DMS114 treated with DMSO at 0.1 percent for 48 hours (cell line): ENCODE results near the gene CLIP1.
"Not testable (repeated sequence)": the region's sequence is repeated elsewhere in the genome, so short reads cannot be mapped to it uniquely, and the experiment has no call there.

Source experiments
- DNase-seq: peaks from one replicate; lab custom pipeline; 2025; ENCODE audit not compliant: unreplicated experiment; lab: John Stamatoyannopoulos, UW

CLIP1 gene

DNA sequence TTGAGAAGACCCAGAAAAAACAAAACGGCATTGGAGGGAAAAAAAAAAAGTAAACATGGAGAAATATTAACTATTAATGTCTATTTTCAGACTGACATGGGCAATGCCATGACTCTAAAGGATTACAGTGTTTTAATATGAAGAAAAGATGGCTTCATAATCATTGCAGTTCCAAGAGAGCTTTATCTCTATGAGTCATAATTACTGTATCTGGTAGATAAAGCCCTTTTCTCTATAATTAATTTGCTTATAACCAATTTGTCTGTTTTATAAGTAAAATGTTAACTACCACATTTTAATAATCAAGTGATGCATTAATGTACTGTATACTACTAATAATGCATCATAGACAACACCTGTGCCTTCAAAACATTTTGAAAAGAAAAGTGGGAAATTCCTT is 59.7 kb downstream of the CLIP1 start:
- no peak for DNase-seq

DNA sequence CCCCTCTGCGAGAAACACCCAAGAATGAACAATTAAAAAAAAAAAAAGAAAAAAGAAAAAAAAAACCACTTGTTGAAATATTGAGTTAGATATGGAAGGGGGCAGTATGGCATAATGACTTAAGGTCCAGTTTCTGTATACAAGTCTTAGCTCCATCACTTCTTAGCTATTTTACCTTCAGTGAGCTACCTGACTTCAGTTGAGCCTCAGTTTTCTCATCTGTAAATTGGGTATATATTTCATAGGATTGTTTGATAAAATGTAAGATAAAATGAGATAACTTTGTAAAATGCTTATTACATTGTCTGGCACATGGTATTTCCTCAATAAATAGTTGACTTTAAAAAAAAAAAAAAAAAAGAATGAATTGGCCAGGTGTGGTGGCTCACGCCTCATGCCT is 64.1 kb downstream of the CLIP1 start:
- not testable (repeated sequence) for DNase-seq

DNA sequence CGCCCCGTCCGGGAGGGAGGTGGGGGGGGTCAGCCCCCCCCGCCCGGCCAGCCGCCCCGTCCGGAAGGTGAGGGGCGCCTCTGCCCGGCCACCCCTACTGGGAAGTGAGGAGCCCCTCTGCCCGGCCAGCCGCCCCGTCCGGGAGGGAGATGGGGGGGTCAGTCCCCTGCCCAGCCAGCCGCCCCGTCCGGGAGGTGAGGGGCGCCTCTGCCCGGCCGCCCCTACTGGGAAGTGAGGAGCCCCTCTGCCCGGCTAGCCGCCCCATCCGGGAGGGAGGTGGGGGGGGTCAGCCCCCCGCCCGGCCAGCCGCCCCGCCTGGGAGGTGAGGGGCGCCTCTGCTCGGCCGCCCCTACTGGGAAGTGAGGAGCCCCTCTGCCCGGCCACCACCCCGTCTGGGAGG is 64.9 kb downstream of the CLIP1 start:
- DNase-seq = not testable (repeated sequence)

DNA sequence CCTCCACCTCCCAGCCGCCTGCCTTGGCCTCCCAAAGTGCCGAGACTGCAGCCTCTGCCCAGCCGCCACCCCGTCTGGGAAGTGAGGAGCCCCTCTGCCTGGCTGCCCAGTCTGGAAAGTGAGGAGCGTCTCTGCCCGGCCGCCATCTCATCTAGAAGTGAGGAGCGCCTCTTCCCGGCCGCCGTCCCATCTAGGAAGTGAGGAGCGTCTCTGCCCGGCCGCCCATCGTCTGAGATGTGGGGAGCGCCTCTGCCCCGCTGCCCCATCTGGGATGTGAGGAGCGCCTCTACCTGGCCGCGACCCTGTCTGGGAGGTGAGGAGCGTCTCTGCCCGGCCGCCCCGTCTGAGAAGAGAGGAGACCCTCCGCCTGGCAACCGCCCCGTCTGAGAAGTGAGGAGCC is 65.5 kb downstream of the CLIP1 start:
- DNase-seq = not testable (repeated sequence)

DNA sequence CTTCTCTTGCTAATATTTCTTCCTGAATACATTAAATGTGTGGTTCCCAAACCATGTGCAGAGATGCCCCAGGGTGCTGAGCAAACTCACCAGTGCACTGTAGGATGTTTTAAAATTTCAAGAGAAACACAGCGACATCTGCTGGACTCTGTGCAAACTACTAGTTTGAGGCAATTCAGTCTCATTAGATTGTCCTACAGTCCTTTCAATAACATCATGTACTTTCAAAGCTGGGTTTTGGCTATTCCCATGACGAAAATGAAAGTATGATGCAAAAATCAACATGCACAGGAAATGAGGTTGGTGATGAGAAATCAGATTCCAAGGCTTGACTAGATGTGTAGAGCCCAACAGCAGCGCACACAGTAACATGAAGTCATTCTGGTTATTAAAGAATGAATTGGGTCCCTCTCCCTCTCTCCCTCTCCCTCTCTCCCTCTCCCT is 66.3 kb downstream of the CLIP1 start:
- DNase-seq = peak; percentile 49

DNA sequence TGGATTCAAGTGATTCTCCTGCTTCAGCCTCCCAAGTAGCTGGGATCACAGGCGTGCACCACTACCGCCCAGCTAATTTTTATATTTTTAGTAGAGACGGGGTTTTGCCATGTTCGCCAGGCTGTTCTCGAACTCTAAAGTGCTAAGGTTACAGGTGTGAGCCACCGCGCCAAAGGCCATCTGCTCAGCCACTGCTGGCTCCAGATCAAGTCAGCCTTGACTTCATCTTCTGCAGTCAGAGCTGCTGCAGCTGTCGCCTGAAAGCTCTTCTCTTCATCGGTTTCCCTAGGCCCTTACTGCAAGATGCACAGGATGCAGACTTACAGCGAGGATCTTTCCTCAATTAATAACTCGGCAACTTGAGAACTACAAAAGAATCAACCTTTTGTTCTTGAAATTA is 66.8 kb downstream of the CLIP1 start:
- no peak for DNase-seq

DNA sequence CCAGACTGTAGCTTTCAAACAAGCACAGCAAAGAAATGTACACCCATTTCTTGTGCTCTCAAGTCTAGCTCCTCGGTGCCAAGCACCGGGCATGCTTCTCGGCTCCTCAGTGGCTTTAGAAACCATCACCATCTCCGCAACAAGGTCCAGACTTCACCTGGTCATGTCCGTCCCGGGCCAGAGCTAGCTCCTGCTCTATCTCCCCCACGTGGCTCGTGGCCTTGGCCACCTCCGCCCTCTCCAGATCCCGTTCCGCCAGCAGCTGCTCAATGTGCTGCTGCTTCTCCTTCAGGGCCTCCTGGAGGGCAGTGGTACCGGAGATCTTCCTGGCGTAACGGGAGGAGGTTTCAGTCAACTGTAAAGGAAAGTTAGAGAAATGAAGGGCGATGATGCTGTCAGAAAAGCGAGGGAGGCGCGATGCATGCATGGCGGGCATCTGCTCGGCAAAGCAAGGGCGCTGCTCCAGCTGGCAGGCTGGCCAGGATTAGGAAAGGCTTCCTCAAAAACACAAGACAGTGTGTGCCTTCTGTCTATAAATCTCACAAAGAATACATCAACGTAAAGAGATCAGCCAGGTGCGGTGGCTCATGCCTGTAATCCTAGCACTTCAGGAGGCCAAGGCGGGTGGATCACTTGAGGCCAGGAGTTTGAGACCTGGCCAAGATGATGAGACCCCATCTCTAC is 67.4 kb downstream of the CLIP1 start:
- DNase-seq = no peak

DNA sequence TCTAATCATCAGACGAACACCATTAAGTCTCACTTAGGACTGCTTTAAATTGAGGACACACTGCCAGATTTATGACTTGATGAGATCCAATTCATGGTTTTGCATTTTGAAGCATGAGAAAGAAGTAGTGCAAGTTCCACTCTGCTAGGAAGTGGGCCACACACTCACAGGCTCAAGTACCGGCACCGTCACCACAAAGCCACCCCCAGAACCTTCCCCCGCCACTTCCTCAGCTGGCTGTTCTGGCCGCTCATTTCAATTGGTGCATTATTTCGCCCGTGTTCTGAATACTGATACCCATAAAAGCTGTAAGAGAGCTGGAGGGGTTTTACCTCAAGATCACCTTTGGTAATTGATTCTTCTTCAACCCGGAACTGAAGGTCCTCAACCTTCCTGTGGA is 70.1 kb downstream of the CLIP1 start:
- DNase-seq = no peak

DNA sequence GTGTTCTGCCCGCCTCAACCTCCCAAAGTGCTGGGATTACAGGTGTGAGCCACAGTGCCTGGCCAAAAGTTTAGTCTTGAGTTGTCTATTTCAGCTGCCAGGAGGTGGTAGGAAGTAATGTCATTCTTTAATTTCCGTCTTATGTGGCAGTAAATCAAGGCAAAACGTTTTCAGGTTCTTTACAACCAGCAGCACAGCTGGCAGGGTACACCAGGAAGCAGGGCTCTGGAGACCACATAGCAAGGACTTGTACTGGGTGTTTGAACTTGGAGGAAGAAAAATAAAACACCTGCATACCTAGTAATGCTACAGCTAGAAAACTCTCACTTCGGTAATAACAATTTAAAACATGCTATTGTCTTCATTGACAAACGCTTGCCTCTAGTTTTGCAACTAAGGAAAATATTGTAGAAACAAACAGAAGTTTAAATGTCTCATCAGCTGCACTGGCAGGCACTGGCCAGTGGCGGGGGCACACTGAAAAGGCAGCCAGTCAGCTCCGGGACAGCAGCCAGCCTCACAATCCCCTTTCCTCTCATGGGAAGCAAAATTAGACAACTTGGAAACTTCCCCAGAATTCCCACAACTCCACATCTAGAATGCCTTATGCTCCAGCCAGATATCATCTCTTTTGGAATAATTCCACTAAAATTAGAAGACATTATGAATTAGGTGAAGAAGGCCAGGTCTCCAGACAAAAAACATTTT is 72.2 kb downstream of the CLIP1 start:
- DNase-seq = no peak

DNA sequence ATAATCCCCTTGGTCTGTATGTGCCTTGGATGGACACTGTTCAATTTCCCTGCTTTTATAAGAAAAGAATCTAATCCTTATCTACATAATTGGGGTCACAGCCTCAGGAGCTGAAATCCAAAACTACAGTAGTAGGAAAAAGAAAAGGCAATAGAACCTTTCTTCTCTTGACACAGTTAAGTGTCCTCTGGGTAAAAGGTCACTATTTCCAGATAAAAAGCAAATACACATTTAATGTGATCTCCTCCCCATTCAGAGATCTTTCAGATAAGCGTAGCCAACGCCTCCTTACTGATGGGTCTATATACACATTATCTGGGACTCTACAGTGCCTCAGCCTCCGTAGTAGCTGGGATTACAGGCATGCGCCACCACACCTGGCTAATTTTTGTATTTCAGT is 73.4 kb downstream of the CLIP1 start:
- DNase-seq = no peak

DNA sequence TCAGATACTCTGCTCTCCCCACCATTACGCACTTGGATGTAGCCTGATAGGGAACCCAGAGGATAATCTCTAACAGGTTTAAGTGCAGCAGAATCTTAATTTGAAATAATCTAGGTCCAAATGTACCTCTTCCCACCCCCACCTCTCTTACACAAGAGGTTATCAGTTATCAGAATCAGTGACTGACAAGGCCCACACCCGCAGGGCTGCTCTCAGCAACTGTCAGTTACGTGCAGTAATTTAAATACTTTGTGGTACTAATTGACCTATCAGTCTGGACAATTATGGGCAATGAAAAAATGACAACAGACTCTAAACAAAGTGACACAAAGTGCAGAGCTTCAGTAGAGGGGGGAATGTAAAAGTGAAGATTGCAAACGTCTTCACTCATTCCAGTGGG is 74.0 kb downstream of the CLIP1 start:
- DNase-seq = no peak

DNA sequence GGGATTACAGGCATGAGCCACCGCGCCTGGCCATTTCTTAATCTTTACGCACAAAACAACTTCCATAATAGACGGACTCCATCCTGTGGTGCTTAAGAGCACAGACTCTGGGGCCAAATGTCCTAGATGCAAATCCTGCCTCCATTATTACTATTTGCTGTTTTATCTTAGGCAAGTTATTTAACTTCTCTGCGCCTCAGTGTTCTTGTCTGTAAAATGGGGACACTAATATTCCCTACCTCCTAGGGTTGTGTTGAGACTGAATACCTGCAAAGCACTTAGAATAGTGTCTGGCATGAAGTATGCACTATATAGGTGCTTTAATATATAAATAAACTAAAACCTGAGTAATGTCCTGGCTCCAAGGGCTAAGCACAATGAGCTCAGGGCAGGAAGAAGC is 76.4 kb downstream of the CLIP1 start:
- no peak for DNase-seq

DNA sequence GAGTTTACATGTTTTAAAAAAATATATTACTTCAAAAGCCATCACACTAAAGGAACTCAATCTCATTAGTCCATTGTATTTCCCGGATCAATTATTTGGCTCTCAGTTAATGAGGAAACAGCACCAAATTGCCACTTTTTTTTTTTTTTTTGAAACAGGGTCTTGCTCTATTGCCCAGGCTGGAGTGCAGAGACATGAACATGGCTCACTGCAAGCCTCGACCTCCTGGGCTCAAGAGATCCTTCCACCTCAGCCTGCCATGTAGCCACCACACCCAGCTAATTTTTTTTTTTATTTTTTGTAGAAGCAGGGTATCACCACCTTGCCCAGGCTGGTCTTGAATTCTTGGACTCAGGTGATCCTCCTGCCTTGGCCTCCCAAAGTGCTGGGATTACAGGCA is 77.4 kb downstream of the CLIP1 start:
- no peak for DNase-seq

DNA sequence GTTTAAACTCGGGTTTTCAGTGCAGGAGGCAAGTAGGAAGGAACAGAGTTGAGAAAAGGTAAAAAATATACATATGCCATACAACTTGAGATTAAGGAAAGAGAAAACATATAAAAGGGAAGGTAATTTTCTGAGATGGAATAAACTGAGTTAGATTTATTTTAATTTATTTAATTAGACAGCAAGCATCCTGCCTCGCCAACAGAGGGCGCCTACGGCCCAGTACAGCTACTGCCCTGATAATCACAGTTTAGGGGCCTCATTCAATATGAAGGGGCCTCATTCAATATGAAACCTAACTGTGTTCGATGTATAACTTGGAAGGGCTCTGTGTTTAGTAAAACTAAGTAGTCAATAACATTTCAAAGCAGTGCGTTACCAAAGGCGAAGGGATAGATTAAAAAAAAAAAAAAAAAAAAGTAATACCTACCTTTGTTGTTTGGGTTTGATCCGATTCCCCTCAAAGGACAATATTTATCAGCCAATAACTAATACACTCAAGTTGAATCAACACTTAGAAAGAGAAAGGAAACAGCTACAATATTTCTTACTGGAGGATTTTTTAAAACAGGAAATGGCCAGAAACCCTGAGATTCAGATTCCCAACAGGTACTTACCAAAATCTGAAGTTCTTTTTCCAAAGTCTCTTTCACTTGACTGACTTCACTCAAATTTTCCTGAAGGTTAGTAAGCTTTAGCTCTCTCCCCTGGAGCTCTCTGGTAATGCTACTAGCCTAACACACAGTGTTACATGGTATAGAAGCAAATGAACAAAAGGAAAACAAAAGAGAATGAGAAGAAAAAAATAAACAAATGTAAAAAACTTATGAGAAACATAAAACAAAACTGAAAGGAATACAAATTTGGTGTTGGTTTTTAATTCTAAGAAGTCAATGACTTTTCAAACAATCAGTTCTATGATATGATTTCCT is 86.2 kb downstream of the CLIP1 start:
- DNase-seq = peak; percentile 49

DNA sequence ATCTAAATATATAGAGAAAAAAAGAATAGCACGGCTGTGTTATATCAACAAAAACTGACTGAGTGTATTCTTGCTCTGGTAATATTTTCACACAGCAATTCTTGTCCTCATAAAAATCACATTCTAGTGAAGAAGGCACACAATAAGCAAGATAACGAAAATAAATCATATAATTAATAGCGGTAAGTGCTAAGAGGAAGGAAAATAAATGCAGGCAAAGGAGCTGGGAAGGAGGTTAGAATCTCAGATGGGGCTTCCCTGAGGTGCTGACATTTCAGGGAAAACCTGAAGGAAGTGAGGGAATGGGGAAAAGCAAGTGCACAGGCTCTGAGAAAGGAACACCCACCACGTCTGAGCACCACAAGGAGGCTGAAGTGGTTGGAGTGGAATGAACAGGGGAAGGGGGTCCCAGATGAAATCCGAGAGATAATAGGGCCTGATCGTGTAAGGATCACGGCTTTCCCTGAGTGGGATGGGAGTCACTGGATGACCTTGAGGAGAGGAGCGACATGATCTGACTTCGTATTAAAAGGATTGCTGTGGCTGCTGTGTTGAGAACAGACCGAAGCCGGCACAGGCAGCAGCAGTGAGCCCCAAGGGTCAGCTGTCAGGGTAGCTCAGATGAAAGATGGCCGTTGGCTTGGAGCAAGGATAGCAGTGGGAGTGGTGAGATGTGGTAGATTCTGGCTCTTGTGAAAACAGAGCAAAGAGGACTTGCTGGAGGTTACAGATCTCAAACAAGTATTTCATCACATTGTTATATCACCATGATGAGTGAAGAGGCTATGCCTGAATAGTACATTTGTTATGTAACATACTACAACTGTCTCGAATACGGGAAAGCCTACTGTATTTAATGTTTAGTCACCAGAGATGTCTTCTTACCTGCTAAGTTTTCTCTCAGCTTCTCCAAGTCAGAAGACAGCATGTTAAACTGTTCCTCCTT is 89.1 kb downstream of the CLIP1 start:
- DNase-seq = no peak

DNA sequence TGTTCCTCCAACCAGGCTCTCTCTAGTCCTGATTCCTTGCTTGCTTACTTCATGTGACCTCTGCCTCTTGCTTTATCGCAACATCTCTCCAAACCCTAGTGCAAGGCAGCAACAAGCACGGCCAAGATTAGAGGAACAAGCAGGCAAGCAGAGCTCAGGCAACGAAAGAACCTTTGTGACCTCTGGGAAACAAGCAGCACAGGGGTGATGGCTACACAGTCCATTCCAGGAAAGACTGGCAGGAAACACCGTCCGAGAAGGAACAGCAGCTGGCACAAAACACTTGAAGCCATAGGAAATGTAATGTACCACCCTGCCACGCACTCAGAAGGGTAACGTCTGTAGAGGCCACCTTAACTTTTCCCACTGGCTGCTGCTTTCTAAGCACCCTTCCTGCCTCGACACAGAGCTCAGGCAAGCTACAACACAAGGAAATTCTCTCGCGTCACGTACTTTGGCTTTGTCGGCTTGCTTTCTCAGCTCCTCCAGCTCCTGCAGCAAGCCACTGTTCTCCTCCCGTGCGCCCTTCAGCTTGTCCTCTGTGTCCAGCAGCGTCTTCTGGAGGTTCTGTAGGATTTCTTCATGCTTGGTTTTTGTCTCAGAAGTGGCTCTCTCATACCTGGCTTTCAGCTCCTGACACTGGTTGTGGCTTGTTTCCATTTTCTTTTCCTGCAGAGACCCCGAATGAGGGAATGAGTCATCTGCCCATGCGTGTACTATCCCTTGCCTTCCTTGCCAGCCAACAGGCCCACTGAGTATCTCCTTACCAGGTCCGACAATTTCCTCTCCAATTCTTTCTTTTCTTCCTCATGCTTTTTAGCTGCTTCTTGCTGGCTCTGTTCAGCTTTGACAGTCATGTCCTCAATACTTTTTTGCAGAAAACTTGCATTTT is 94.7 kb downstream of the CLIP1 start:
- DNase-seq = no peak

DNA sequence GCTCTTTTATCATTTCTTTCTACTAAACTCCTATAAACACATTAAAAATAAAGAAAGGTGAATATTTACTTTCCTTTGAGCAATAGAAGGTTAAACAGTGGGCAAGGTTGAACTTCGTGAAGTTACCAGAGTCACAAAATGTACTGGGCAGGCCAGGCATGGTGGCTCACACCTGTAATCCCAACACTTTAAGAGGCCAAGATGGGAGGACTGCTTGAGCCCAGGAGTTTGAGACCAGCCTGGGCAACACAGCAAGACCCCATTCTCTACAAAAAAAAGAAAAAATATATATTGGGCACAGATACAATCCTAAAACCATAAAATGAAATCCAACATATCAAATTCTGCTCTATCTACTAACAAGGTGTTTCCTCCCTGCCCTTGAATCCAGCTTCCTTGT is 95.5 kb downstream of the CLIP1 start:
- DNase-seq = no peak

DNA sequence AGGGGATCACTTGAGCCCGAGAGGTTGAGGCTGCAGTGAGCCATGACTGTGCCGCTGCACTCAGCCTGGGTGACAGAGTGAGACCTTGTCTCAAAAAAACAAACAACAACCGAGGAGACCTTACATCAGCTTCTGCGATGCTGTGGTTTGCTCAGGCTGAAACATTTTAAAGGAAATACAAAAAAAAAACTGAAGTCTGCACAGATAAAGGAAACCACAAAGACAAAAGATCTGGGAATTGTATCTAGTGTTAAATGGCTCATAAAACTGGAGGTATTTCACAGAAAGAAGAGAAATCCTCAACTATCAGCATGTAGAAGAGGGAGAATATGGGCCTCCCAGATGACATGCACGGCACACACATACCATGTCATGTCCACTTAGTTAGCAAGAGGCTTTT is 95.9 kb downstream of the CLIP1 start:
- DNase-seq = no peak

DNA sequence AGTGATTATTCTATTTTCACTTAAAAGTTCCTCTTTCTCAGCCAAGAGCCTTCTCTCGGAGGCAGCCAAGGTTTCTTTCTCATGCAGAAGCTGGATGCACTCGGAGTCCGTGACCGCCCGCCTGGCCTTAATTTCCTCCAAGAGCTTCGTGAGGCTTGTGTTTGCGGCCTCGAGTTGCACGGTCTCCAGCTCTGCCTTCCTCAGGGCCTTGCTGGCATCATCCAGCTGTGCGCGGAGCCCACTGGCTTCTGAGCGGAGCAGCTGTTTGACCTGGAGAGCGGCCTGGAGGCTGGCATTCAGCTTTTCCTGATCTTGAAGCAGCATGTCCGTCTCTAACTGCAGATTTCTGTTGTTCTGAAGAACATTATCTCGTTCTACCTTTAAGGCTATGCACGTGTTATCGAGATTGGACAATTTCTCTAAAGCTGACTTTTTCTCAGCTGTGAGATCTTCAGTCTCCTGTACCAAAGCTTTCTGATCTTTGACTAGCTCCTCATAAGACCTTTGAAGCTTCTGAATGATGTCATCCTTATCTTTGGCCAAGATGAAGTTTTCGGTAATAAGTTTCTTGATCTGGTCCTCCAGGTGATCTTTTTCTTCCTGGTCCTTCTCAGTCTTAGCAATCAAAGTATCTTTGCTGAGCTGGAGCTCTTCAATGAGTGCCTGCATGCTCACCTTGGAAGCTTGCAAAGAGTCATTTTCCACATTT is 99.0 kb downstream of the CLIP1 start:
- no peak for DNase-seq
